HL-60 (cell line): ENCODE data around the gene METRN.

Experiments used
- POLR2AphosphoS5 ChIP-seq: IDR thresholded peaks from 2 replicates; pipeline ENCODE4 v1.6.1; 2012; ENCODE audit warnings: low read depth
- TF ChIP-seq, protein P1 (sequence below): IDR thresholded peaks from one replicate; pipeline ENCODE4 v1.5.1; 2011; ENCODE audit warnings: low read length, control low read depth, inconsistent platforms; ENCODE audit not compliant: insufficient read depth

DNA sequence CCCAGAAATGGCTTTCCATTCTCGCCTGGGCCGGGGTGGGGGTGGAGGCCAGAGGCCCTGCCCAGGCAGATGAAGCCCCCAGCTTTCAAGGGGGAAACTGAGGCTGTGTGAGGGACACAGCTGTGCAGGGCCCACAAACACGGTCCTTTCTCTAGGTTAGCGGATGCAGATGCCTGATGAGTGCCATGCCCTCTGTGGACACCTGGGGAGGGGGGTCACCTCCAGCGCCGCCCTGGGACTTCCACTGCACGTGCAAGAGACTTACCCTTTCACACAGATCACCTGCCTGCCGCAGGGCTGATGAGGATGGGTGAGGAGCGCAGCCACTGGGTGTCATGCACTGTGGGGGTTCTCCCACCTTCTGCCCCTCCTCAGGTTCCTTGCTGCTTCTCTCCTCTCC, 3.5 kb downstream of the METRN start:
- TF ChIP-seq, protein P1, sequence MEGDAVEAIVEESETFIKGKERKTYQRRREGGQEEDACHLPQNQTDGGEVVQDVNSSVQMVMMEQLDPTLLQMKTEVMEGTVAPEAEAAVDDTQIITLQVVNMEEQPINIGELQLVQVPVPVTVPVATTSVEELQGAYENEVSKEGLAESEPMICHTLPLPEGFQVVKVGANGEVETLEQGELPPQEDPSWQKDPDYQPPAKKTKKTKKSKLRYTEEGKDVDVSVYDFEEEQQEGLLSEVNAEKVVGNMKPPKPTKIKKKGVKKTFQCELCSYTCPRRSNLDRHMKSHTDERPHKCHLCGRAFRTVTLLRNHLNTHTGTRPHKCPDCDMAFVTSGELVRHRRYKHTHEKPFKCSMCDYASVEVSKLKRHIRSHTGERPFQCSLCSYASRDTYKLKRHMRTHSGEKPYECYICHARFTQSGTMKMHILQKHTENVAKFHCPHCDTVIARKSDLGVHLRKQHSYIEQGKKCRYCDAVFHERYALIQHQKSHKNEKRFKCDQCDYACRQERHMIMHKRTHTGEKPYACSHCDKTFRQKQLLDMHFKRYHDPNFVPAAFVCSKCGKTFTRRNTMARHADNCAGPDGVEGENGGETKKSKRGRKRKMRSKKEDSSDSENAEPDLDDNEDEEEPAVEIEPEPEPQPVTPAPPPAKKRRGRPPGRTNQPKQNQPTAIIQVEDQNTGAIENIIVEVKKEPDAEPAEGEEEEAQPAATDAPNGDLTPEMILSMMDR, result no peak
- TF ChIP-seq POLR2AphosphoS5, result no peak
